Suprapubic skin (tissue), 3 donors: ENCODE results near the gene ACAT1.

ENCODE experiments used
- POLR2AphosphoS5 ChIP-seq, 3 donors: sonication (generic); formaldehyde crosslinking; IDR thresholded peaks; one replicate each; pipeline ENCODE4 v1.6.1; 2017; ENCODE audit warnings: antibody characterized with exemption in 3 of 3
- TF ChIP-seq, protein P1 (sequence below), 2 donors: fragments of 200-600 bp in 1 of 2; fragments of 450-650 bp in 1 of 2; sonication (generic) in 1 of 2; IDR thresholded peaks; one replicate each; pipeline ENCODE4 v1.5.1; 2016 to 2019; ENCODE audit warnings: antibody characterized with exemption in 2 of 2, mild to moderate bottlenecking in 1 of 2, moderate library complexity in 1 of 2

- TF ChIP-seq, protein P1, sequence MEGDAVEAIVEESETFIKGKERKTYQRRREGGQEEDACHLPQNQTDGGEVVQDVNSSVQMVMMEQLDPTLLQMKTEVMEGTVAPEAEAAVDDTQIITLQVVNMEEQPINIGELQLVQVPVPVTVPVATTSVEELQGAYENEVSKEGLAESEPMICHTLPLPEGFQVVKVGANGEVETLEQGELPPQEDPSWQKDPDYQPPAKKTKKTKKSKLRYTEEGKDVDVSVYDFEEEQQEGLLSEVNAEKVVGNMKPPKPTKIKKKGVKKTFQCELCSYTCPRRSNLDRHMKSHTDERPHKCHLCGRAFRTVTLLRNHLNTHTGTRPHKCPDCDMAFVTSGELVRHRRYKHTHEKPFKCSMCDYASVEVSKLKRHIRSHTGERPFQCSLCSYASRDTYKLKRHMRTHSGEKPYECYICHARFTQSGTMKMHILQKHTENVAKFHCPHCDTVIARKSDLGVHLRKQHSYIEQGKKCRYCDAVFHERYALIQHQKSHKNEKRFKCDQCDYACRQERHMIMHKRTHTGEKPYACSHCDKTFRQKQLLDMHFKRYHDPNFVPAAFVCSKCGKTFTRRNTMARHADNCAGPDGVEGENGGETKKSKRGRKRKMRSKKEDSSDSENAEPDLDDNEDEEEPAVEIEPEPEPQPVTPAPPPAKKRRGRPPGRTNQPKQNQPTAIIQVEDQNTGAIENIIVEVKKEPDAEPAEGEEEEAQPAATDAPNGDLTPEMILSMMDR (IDR thresholded peaks at IDR 0.05) = no peak
- TF ChIP-seq POLR2AphosphoS5 (IDR thresholded peaks at IDR 0.05) = no peak
Observed at GRCh38 chr11:108111126-108111525, 10.2 kb upstream of the ACAT1 start.
